Measurements from ENCODE around the gene NUP50. TPM values are rescaled to one million over a fixed set of nuclear protein-coding genes. Genes with fewer than 3 reads are reported as not detected.

Gene NUP50
- polyA plus RNA-seq, 1 donor, result 40.8 TPM

DNA sequence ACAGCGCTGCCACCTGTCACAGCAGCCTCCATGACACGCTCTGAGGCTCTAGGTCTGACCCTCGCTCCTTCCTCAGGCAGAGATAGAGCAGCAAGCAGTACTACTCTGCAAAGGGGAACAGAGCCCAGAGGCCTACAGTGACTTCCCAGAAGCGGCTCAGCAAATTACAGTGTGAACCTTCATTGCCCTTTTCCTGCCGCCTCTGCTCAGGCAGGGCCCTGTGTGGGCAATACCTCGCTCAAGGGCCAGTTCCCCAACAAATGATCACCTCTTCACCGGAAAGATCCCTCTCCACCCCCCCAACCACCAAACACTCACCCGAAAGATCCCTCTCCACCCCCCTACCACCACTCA lies 64.7 kb downstream of the NUP50 start:
- no peak overlapping the region for H3K27ac ChIP-seq (ENCODE audit: low read length)
- no CpG with 5 or more reads among the region's 8 CpGs for WGBS (ENCODE audit: insufficient coverage, low lambda C conversion rate)

DNA sequence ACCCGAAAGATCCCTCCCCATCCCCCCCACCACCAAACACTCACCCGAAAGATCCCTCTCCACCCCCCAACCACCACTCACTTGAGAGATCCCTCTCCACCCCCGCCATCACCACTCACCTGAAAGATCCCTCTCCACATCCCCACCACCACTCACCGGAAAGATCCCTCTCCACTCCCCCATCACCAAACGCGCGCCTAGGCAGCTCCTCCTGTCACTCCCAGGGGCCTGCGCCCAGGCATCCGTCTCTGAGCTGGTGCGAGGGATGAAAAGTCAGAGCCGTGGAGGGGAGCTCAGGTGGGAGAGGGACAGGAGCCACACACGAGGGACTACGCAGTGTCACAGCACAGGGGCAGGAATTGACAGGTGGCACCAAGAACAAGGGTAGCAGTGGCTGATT lies 65.5 kb downstream of the NUP50 start:
- Histone ChIP-seq H3K4me1 (ENCODE audit: control insufficient read depth, insufficient read depth, low read length) (peaks cover 8% of the 10 kb centered on the region), H3K27me3 (ENCODE audit: control insufficient read depth, insufficient read depth, low read length) (no peaks in the 10 kb centered on the region), H3K27ac (ENCODE audit: low read length) (no peak overlapping the region), H3K4me3 (ENCODE audit: low read length) (no peak overlapping the region), H3K36me3 (ENCODE audit: control insufficient read depth, insufficient read depth, low read length) (no peaks in the 10 kb centered on the region), H3K9me3 (ENCODE audit: control insufficient read depth, low read depth, low read length) (no peaks in the 10 kb centered on the region)
- WGBS (ENCODE audit: insufficient coverage, low lambda C conversion rate), result no CpG with 5 or more reads among the region's 13 CpGs
- DNase-seq, result no peak

More for the DNA sequence above, 64.7 kb downstream of the NUP50 start:
- no peak overlapping the region for H3K4me3 ChIP-seq (ENCODE audit: low read length)
- no peaks in the 10 kb centered on the region for H3K9me3 ChIP-seq (ENCODE audit: control insufficient read depth, low read depth, low read length)
- H3K36me3 ChIP-seq (ENCODE audit: control insufficient read depth, insufficient read depth, low read length), result no peaks in the 10 kb centered on the region
- no peaks in the 10 kb centered on the region for H3K27me3 ChIP-seq (ENCODE audit: control insufficient read depth, insufficient read depth, low read length)
- no peak for DNase-seq
- peaks cover 8% of the 10 kb centered on the region for H3K4me1 ChIP-seq (ENCODE audit: control insufficient read depth, insufficient read depth, low read length)

DNA sequence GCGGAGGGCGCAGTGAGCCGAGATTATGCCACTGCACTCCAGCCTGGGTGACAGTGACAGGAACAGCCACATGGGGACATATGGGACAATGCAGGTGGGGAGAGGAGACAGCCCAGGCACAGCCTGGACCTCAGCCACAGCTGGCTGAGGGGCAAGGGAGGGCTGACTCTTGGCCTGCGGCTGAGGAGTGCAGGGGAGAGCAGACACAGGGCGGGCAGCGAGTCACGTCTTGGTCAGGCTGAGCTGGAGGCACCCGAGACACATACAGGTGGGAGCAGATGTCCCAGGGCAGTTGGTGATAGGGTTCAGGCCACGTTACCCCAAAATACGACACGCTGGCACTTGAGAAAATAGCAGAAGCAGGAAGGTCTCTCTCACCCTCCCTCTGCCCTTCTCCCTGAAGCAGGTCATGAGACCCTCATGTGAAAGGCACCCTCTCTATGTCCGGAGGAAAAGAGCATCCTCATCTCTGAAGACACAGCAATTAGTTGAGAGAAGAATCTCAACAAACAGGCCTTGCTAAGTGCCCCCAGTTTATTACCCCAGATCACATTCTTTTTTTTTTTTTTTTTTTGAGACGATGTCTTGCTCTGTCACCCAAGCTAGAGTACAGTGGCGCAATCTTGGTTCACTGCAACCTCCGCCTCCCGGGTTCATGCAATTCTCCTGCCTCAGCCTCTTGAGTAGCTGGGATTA lies 66.4 kb downstream of the NUP50 start:
- Histone ChIP-seq H3K36me3 (ENCODE audit: control insufficient read depth, insufficient read depth, low read length) (no peaks in the 10 kb centered on the region), H3K4me3 (ENCODE audit: low read length) (no peak overlapping the region), H3K27me3 (ENCODE audit: control insufficient read depth, insufficient read depth, low read length) (no peaks in the 10 kb centered on the region), H3K4me1 (ENCODE audit: control insufficient read depth, insufficient read depth, low read length) (peaks cover 2% of the 10 kb centered on the region), H3K9me3 (ENCODE audit: control insufficient read depth, low read depth, low read length) (no peaks in the 10 kb centered on the region), H3K27ac (ENCODE audit: low read length) (no peak overlapping the region)
- no peak for DNase-seq
- no CpG with 5 or more reads among the region's 16 CpGs for WGBS (ENCODE audit: insufficient coverage, low lambda C conversion rate)

DNA sequence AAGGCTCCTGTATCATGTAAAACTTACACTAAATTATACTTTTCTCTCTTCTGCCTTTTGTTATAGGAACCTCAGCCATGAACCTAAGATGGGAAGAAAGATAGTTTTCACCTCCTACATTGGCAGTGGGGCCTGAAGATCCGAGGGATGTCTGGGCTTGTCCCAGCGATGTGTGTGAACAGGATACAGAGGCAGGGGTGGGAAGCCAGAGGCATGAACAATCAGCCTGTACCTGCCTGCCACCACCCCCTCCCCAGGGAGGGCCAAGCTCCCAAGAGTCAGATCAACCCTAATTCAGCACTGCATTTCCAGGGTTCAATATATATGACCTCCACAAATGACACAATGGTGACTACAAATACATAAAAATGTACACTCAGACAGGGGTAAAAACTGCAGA lies 67.6 kb downstream of the NUP50 start:
- no peaks in the 10 kb centered on the region for H3K36me3 ChIP-seq (ENCODE audit: control insufficient read depth, insufficient read depth, low read length)
- DNase-seq, result no peak
- H3K4me3 ChIP-seq (ENCODE audit: low read length), result no peak overlapping the region
- no peaks in the 10 kb centered on the region for H3K4me1 ChIP-seq (ENCODE audit: control insufficient read depth, insufficient read depth, low read length)
- no peak overlapping the region for H3K27ac ChIP-seq (ENCODE audit: low read length)
- H3K27me3 ChIP-seq (ENCODE audit: control insufficient read depth, insufficient read depth, low read length), result no peaks in the 10 kb centered on the region
- WGBS (ENCODE audit: insufficient coverage, low lambda C conversion rate), result no CpG with 5 or more reads among the region's 2 CpGs
- H3K9me3 ChIP-seq (ENCODE audit: control insufficient read depth, low read depth, low read length), result no peaks in the 10 kb centered on the region

DNA sequence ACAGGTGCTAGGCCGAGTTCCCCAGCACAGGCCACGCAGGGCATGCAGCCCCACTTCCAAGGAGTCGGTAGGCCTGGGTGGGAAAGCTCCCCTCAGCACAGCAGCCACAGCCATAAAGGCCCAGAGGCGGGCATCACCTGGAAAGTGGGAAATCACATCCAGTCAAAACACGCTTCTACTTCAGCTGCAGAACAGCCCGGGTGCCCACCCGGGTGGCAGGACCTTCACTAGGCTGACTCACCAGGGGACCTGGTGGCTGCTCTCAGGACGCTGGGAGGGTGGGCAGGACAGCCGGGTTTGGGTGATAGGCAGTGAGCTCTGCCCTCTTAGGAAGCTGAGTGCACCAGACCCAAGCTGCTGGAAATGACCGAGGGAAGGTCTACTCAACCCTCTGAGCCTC lies 69.7 kb downstream of the NUP50 start:
- WGBS (ENCODE audit: insufficient coverage, low lambda C conversion rate), result no CpG with 5 or more reads among the region's 10 CpGs
- no peaks in the 10 kb centered on the region for H3K9me3 ChIP-seq (ENCODE audit: control insufficient read depth, low read depth, low read length)
- H3K27ac ChIP-seq (ENCODE audit: low read length), result no peak overlapping the region
- peaks cover 7% of the 10 kb centered on the region for H3K36me3 ChIP-seq (ENCODE audit: control insufficient read depth, insufficient read depth, low read length)
- no peaks in the 10 kb centered on the region for H3K27me3 ChIP-seq (ENCODE audit: control insufficient read depth, insufficient read depth, low read length)
- no peaks in the 10 kb centered on the region for H3K4me1 ChIP-seq (ENCODE audit: control insufficient read depth, insufficient read depth, low read length)
- H3K4me3 ChIP-seq (ENCODE audit: low read length), result no peak overlapping the region
- no peak for DNase-seq

DNA sequence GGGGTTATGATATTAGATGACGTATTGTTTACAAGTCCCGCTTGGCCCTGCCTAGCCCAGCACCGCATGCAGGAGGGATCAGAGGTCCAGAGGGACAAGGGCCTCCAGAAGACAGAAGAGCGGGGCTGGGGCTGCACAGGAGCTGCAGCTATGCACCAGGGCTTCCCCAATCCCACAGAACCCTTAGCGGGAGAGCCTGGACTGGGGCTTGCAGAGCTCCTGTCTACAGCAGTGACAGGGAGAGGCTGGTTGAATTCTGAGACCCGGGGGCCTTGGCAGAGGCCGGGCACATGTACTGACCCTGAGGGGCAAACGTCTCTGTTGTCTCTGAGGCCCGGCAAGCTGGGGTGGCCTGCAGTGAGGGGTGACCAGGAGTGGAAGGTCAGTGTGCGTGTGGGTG lies 70.1 kb downstream of the NUP50 start:
- Histone ChIP-seq H3K27me3 (ENCODE audit: control insufficient read depth, insufficient read depth, low read length) (no peaks in the 10 kb centered on the region), H3K27ac (ENCODE audit: low read length) (no peak overlapping the region)
- no CpG with 5 or more reads among the region's 10 CpGs for WGBS (ENCODE audit: insufficient coverage, low lambda C conversion rate)

DNA sequence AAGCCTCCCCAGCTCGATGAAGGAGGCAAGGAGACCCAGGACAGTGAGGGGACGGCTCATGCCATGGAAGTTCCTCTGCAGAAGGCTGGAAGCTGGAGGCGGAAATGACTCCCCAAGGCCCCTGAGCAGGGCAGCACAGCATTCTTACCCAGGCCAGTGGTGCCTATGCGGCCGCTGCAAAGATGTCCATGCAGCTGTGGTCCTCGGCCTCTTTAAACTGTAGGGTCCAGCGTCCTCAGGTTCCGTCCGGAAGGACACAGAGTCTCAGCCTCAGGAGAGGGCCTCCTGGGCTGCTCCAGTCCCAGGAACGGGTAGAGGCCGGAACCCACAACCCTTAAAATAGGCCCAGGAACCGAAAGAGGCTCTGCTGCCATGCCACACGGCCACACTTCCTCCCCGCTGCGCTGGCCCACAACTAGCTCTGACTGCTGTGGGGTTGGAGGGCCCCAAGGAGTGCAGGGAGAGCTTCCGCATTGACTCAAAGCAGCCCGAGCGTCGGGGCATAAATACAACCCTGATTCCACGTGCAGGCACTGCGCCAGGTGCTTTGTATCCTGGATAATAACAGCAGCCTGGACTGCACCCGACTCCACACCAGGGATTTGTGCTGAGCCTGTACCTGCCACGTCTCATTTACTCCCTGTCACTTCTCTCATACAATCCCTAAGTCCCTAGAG lies 71.5 kb downstream of the NUP50 start:
- H3K4me1 ChIP-seq (ENCODE audit: control insufficient read depth, insufficient read depth, low read length), result peaks cover 11% of the 10 kb centered on the region
- no peaks in the 10 kb centered on the region for H3K9me3 ChIP-seq (ENCODE audit: control insufficient read depth, low read depth, low read length)
- no peak for DNase-seq
- no peak overlapping the region for H3K27ac ChIP-seq (ENCODE audit: low read length)
- no peak overlapping the region for H3K4me3 ChIP-seq (ENCODE audit: low read length)
- no peaks in the 10 kb centered on the region for H3K27me3 ChIP-seq (ENCODE audit: control insufficient read depth, insufficient read depth, low read length)
- peaks cover 11% of the 10 kb centered on the region for H3K36me3 ChIP-seq (ENCODE audit: control insufficient read depth, insufficient read depth, low read length)
- WGBS (ENCODE audit: insufficient coverage, low lambda C conversion rate), result no CpG with 5 or more reads among the region's 23 CpGs

More for the DNA sequence above, 70.1 kb downstream of the NUP50 start:
- no peaks in the 10 kb centered on the region for H3K4me1 ChIP-seq (ENCODE audit: control insufficient read depth, insufficient read depth, low read length)
- H3K4me3 ChIP-seq (ENCODE audit: low read length), result no peak overlapping the region
- peak in 1 of 2 donors; percentile 44 for DNase-seq
- H3K36me3 ChIP-seq (ENCODE audit: control insufficient read depth, insufficient read depth, low read length), result peaks cover 8% of the 10 kb centered on the region
- H3K9me3 ChIP-seq (ENCODE audit: control insufficient read depth, low read depth, low read length), result no peaks in the 10 kb centered on the region

DNA sequence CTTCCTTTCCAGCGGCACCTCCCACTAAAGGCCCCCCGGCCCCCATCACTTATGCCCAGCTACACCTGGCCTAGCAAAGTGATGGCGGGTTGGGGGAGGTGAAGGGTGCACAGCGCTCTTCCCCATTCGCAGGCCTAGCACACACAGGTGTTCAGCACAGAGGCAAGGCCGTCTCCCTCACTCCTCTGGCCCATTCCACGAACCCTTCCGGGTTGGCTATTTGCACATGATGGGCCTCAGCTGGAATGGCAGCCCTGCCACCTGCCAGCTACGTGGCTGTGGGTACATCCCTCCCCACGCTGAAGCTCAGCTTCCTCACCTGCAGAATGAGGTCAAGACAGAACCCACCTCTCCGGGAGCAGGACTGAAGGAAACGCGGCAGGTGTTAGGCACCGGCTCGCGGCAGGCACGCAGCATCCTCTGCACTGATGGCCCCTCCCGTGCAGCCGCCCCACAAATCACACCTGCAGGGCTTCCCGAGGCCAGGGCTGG lies 72.2 kb downstream of the NUP50 start:
- H3K4me1 ChIP-seq (ENCODE audit: control insufficient read depth, insufficient read depth, low read length), result peaks cover 11% of the 10 kb centered on the region
- no peaks in the 10 kb centered on the region for H3K9me3 ChIP-seq (ENCODE audit: control insufficient read depth, low read depth, low read length)
- DNase-seq, result no peak
- H3K4me3 ChIP-seq (ENCODE audit: low read length), result no peak overlapping the region
- peaks cover 11% of the 10 kb centered on the region for H3K36me3 ChIP-seq (ENCODE audit: control insufficient read depth, insufficient read depth, low read length)
- WGBS (ENCODE audit: insufficient coverage, low lambda C conversion rate), result no CpG with 5 or more reads among the region's 20 CpGs
- H3K27me3 ChIP-seq (ENCODE audit: control insufficient read depth, insufficient read depth, low read length), result no peaks in the 10 kb centered on the region
- no peak overlapping the region for H3K27ac ChIP-seq (ENCODE audit: low read length)

DNA sequence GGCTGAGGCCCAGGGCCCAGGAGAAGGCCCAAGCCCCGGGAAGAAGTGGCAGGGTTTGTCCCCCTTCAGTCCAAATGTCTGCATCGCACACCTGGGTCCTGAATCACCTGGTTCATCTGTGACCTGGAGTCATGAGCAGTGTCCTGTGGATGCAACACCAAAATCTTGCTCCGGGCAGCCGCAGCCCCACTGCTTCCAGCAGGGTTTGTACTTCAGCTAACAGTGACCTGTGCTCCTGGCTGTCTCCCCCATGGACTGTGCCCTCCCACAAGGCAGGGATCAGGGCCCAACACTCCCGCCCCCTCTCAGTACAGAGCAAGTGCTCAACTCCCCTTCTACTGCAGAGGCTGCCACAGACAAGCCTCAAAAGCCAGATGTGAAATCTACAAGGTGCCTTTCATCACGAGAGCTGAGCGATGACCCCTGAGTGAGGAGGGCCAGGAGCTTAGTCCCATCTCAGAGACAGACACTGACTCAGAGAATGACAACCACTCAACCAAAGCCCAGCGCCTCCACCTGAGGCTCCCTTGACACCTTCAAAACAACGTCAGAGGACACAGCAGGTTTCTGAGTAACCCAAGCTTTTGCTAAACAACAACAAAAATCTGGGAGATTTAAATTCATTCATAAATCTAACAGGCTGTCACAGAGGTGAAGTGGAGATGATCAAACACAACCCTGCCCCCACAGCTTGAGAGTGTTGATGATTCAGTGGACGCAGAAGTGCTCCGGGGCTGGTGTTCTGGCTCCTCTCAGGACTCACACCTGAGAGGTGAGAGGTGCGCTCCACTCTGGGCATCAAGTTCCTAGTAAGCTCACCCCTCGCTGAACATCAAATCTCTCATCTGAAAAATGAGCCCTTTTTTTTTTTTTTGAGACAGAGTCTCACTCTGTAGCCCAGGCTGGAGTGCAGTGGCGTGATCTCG lies 73.6 kb downstream of the NUP50 start:
- Histone ChIP-seq H3K4me3 (ENCODE audit: low read length) (no peak overlapping the region), H3K27ac (ENCODE audit: low read length) (no peak overlapping the region), H3K27me3 (ENCODE audit: control insufficient read depth, insufficient read depth, low read length) (no peaks in the 10 kb centered on the region), H3K9me3 (ENCODE audit: control insufficient read depth, low read depth, low read length) (no peaks in the 10 kb centered on the region), H3K36me3 (ENCODE audit: control insufficient read depth, insufficient read depth, low read length) (peaks cover 11% of the 10 kb centered on the region), H3K4me1 (ENCODE audit: control insufficient read depth, insufficient read depth, low read length) (peaks cover 16% of the 10 kb centered on the region)
- no CpG with 5 or more reads among the region's 15 CpGs for WGBS (ENCODE audit: insufficient coverage, low lambda C conversion rate)
- DNase-seq, result no peak

Measured in large intestine (tissue), 3 donors.